A673 (cell line): ENCODE data around the gene IGFBP5. TPM values are rescaled to one million over a fixed set of nuclear protein-coding genes. Genes with fewer than 3 reads are reported as not detected.
A peak's percentile ranks its signal among the peaks of the same experiment; 100 is the strongest.

Experiments used
- BruUV-seq: library from RNA; stranded (reverse); fragments of 400-500 nt; replicated peaks from 2 replicates; lab custom pipeline; 2021; lab: Mats Ljungman, UMichigan
- CTCF ChIA-PET: fragments of 300-600 bp; sonication (Branson Sonifier 250); formaldehyde crosslinking; loops from one replicate; lab custom pipeline; 2022; ENCODE audit warnings: antibody characterized with exemption; lab: Charles Lee
- POLR2A ChIA-PET: fragments of 300-600 bp; sonication (Branson Sonifier 250); formaldehyde crosslinking; loops from one replicate; lab custom pipeline; 2022; ENCODE audit warnings: antibody characterized with exemption; ENCODE audit not compliant: low non-redundant PET; lab: Charles Lee
- DNase-seq: peaks from one replicate; pipeline ENCODE4 v3.0.0-alpha.2; 2015; ENCODE audit warnings: low spot score
- H3K27ac ChIP-seq: fragments of 200-600 bp; sonication (generic); 2 replicates; pipeline ENCODE4 v1.5.1; 2016; ENCODE audit warnings: mixed run types, low read depth, mild to moderate bottlenecking, mixed read lengths, antibody characterized with exemption, low read length; ENCODE audit not compliant: poor library complexity, severe bottlenecking
- H3K27me3 ChIP-seq: fragments of 200-600 bp; sonication (generic); replicated peaks from 2 replicates; pipeline ENCODE4 v1.6.1; 2017; ENCODE audit warnings: mixed run types, low read depth, mild to moderate bottlenecking, mixed read lengths, antibody characterized with exemption, low read length; ENCODE audit not compliant: insufficient read depth, poor library complexity
- H3K36me3 ChIP-seq: fragments of 200-600 bp; sonication (generic); 2 replicates; pipeline ENCODE4 v1.6.1; 2016; ENCODE audit warnings: mixed run types, mild to moderate bottlenecking, mixed read lengths, antibody characterized with exemption, low read length; ENCODE audit not compliant: insufficient read depth, poor library complexity, severe bottlenecking
- H3K4me1 ChIP-seq: fragments of 200-600 bp; sonication (generic); 2 replicates; pipeline ENCODE4 v1.6.1; 2017; ENCODE audit warnings: mixed run types, mild to moderate bottlenecking, mixed read lengths, antibody characterized with exemption, low read length; ENCODE audit not compliant: insufficient read depth, poor library complexity, severe bottlenecking
- H3K4me3 ChIP-seq: fragments of 200-600 bp; sonication (generic); 2 replicates; pipeline ENCODE4 v1.5.1; 2016; ENCODE audit warnings: low read depth, mixed run types, mild to moderate bottlenecking, mixed read lengths, low read length; ENCODE audit not compliant: poor library complexity, severe bottlenecking
- H3K9me3 ChIP-seq: fragments of 200-600 bp; sonication (generic); 2 replicates; pipeline ENCODE4 v1.6.1; 2016; ENCODE audit warnings: mixed run types, low read depth, mild to moderate bottlenecking, mixed read lengths, antibody characterized with exemption, low read length; ENCODE audit not compliant: poor library complexity, severe bottlenecking
- CTCF ChIP-seq: fragments of 300-800, 200-600 bp; sonication (generic); conservative IDR thresholded peaks from 2 replicates; pipeline ENCODE4 v1.5.1; 2017; ENCODE audit warnings: low read depth, mild to moderate bottlenecking, antibody characterized with exemption, low read length, moderate library complexity, mixed read lengths
- EZH2 ChIP-seq: fragments of 200-600 bp; sonication (generic); IDR thresholded peaks from 2 replicates; pipeline ENCODE4 v1.6.1; 2017; ENCODE audit warnings: borderline replicate concordance, low read depth, mild to moderate bottlenecking, mixed read lengths, antibody characterized with exemption, low read length; ENCODE audit not compliant: poor library complexity, severe bottlenecking
- intact Hi-C: fragments of 100-400 bp; cut with micrococcal nuclease; formaldehyde crosslinking; loops from one replicate; pipeline ENCODE4 v1.10.0; 2022; ENCODE audit not compliant: unreplicated experiment
- total RNA-seq: library from RNA; stranded (reverse); gene quantifications from 2 replicates; pipeline ENCODE4 v1.2.3, GENCODE V29; 2021

Gene IGFBP5
- total RNA-seq, 1 experiment from 2014 or later = 5.4 TPM

- POLR2A ChIA-PET = no interaction called here
- TF ChIP-seq EZH2 (no peak), CTCF (peak; percentile 99)
- no peaks in the 10 kb centered on the region for H3K9me3 ChIP-seq
- H3K4me1 ChIP-seq = peaks cover 12% of the 10 kb centered on the region
- H3K27me3 ChIP-seq = no peaks in the 10 kb centered on the region
- H3K4me3 ChIP-seq = no peak overlapping the region
- intact Hi-C loops = loop anchor here (1.0 to 5.0 kb wide), 3 partner anchors 69 to 259 kb away; no protein-coding TSS in a partner anchor
- peak; percentile 82 for DNase-seq
- no TSS peak for BruUV-seq
- CTCF ChIA-PET = interaction anchor here (0.5 to 4.3 kb wide), 3 partner anchors 16 to 160 kb away, joined by 5 to 50 read pairs (median 8); no protein-coding TSS in a partner anchor
- H3K36me3 ChIP-seq = peaks cover 47% of the 10 kb centered on the region
- H3K27ac ChIP-seq = no peak overlapping the region
These were observed 28.7 kb downstream of the IGFBP5 start for GRCh38 chr2:216666461-216667233.

GRCh38 chr2:216665717-216666116 is 29.6 kb downstream of the IGFBP5 start:
- POLR2A ChIA-PET = no interaction called here
- Histone ChIP-seq H3K4me3 (no peak overlapping the region), H3K9me3 (no peaks in the 10 kb centered on the region), H3K4me1 (peaks cover 12% of the 10 kb centered on the region), H3K27me3 (no peaks in the 10 kb centered on the region), H3K36me3 (peaks cover 56% of the 10 kb centered on the region), H3K27ac (peak overlapping the region; percentile 56)
- TF ChIP-seq CTCF (no peak), EZH2 (no peak)
- CTCF ChIA-PET = interaction anchor here (0.6 to 4.3 kb wide), 2 partner anchors 143 to 147 kb away, joined by 5 to 50 read pairs; no protein-coding TSS in a partner anchor
- intact Hi-C loops = loop anchor here (1.0 to 5.0 kb wide), 3 partner anchors 68 to 258 kb away; no protein-coding TSS in a partner anchor
- BruUV-seq = no TSS peak
- peak; percentile 35 for DNase-seq

- no peaks in the 10 kb centered on the region for H3K9me3 ChIP-seq
- H3K27me3 ChIP-seq = no peaks in the 10 kb centered on the region
- DNase-seq = no peak
- H3K4me1 ChIP-seq = peaks cover 12% of the 10 kb centered on the region
- POLR2A ChIA-PET = interaction anchor here (0.6 kb wide), 1 partner anchor 47 kb away, joined by 4 read pairs; no protein-coding TSS in a partner anchor
- TF ChIP-seq EZH2 (no peak), CTCF (no peak)
- intact Hi-C loops = loop anchor here (5.0 kb wide), 2 partner anchors 68 to 258 kb away; no protein-coding TSS in a partner anchor
- peak overlapping the region; percentile 56 for H3K27ac ChIP-seq
- H3K4me3 ChIP-seq = no peak overlapping the region
- no TSS peak for BruUV-seq
- CTCF ChIA-PET = interaction anchor here (0.6 to 4.3 kb wide), 3 partner anchors 9 to 146 kb away, joined by 4 to 50 read pairs (median 5); no protein-coding TSS in a partner anchor
- peaks cover 61% of the 10 kb centered on the region for H3K36me3 ChIP-seq
These were observed 30.1 kb downstream of the IGFBP5 start for GRCh38 chr2:216665242-216665641.
